M059J (cell line): ENCODE data around the gene EPN2. TPM values are rescaled to one million over a fixed set of nuclear protein-coding genes. Genes with fewer than 3 reads are reported as not detected.
A peak's percentile ranks its signal among the peaks of the same experiment; 100 is the strongest.

Source experiments
- DNase-seq: peaks from one replicate; pipeline ENCODE4 v3.0.0-alpha.2; 2012; ENCODE audit warnings: low read depth
- total RNA-seq: library from RNA; depleted of rRNA; stranded (reverse); fragments of >200 nt; shearing (Covaris generic); gene quantifications from 2 replicates; pipeline ENCODE4 v1.2.3, GENCODE V29; 2014

The EPN2 gene
- total RNA-seq, 1 experiment from 2014 or later, result 19.1 TPM

GRCh38 chr17:19365833-19366636, 128.9 kb downstream of the EPN2 start:
- DNase-seq, result no peak

- no peak for DNase-seq
Measured at GRCh38 chr17:19366637-19366972, 129.4 kb downstream of the EPN2 start.

GRCh38 chr17:19368229-19368628, 131.1 kb downstream of the EPN2 start:
- no peak for DNase-seq

GRCh38 chr17:19369107-19369778, 132.1 kb downstream of the EPN2 start:
- DNase-seq, result no peak

GRCh38 chr17:19369846-19370492, 132.8 kb downstream of the EPN2 start:
- no peak for DNase-seq

- peak; percentile 45 for DNase-seq
Measured at GRCh38 chr17:19370493-19370960, 133.4 kb downstream of the EPN2 start.

- no peak for DNase-seq
Measured at GRCh38 chr17:19371259-19372010, 134.3 kb downstream of the EPN2 start.

- no peak for DNase-seq
Measured at GRCh38 chr17:19372011-19372370, 134.8 kb downstream of the EPN2 start.

- DNase-seq, result no peak
Measured at GRCh38 chr17:19372439-19372838, 135.3 kb downstream of the EPN2 start.

- DNase-seq, result no peak
Measured at GRCh38 chr17:19372866-19373504, 135.8 kb downstream of the EPN2 start.

GRCh38 chr17:19374136-19374535, 137.0 kb downstream of the EPN2 start:
- DNase-seq, result no peak

- no peak for DNase-seq
Measured at GRCh38 chr17:19375732-19376131, 138.6 kb downstream of the EPN2 start.

GRCh38 chr17:19376811-19377210, 139.6 kb downstream of the EPN2 start:
- DNase-seq, result no peak

GRCh38 chr17:19377602-19378415, 140.6 kb downstream of the EPN2 start:
- peak; percentile 98 for DNase-seq

- DNase-seq, result no peak
Measured at GRCh38 chr17:19378416-19379360, 141.5 kb downstream of the EPN2 start, which contains the start of gene MAPK7. TSS of gene MAPK7 (plus strand) at chr17:19378498. CDS start at chr17:19378901, 403 bp downstream.

- DNase-seq, result no peak
Measured at GRCh38 chr17:19379361-19380065, 142.3 kb downstream of the EPN2 start.

- no peak for DNase-seq
Measured at GRCh38 chr17:19380481-19381301, 143.5 kb downstream of the EPN2 start.

- DNase-seq, result no peak
Measured at GRCh38 chr17:19381361-19381740, 144.2 kb downstream of the EPN2 start.
